ENCODE data around the gene MAD1L1.

MAD1L1 gene

GRCh38 chr7:2086229-2086628 lies 146.5 kb downstream of the MAD1L1 start:
- no peak for DNase-seq (ENCODE audit: low spot score)

GRCh38 chr7:2085804-2086203 lies 146.9 kb downstream of the MAD1L1 start:
- DNase-seq (ENCODE audit: low spot score), result no peak

GRCh38 chr7:2084781-2085505 lies 147.8 kb downstream of the MAD1L1 start:
- DNase-seq (ENCODE audit: low spot score), result no peak

GRCh38 chr7:2084331-2084730 lies 148.4 kb downstream of the MAD1L1 start:
- no peak for DNase-seq (ENCODE audit: low spot score)

- no peak for DNase-seq (ENCODE audit: low spot score)
Measured at GRCh38 chr7:2083362-2083761, 149.4 kb downstream of the MAD1L1 start.

- no peak for DNase-seq (ENCODE audit: low spot score)
Measured at GRCh38 chr7:2082139-2082998, 150.4 kb downstream of the MAD1L1 start.

GRCh38 chr7:2081526-2082135 lies 151.1 kb downstream of the MAD1L1 start:
- no peak for DNase-seq (ENCODE audit: low spot score)

- no peak for DNase-seq (ENCODE audit: low spot score)
Measured at GRCh38 chr7:2080477-2080876, 152.3 kb downstream of the MAD1L1 start.

- DNase-seq (ENCODE audit: low spot score), result no peak
Measured at GRCh38 chr7:2080060-2080387, 152.7 kb downstream of the MAD1L1 start.

- DNase-seq (ENCODE audit: low spot score), result no peak
Measured at GRCh38 chr7:2079332-2080059, 153.2 kb downstream of the MAD1L1 start.

- no peak for DNase-seq (ENCODE audit: low spot score)
Measured at GRCh38 chr7:2078899-2079298, 153.8 kb downstream of the MAD1L1 start.

- no peak for DNase-seq (ENCODE audit: low spot score)
Measured at GRCh38 chr7:2076649-2077064, 156.1 kb downstream of the MAD1L1 start.

- no peak for DNase-seq (ENCODE audit: low spot score)
Measured at GRCh38 chr7:2075811-2076210, 156.9 kb downstream of the MAD1L1 start.

- DNase-seq (ENCODE audit: low spot score), result no peak
Measured at GRCh38 chr7:2074691-2075090, 158.1 kb downstream of the MAD1L1 start.

- no peak for DNase-seq (ENCODE audit: low spot score)
Measured at GRCh38 chr7:2072798-2073197, 159.9 kb downstream of the MAD1L1 start.

GRCh38 chr7:2072042-2072441 lies 160.7 kb downstream of the MAD1L1 start:
- no peak for DNase-seq (ENCODE audit: low spot score)

GRCh38 chr7:2071133-2071832 lies 161.5 kb downstream of the MAD1L1 start:
- no peak for DNase-seq (ENCODE audit: low spot score)

GRCh38 chr7:2070151-2070763 lies 162.5 kb downstream of the MAD1L1 start:
- DNase-seq (ENCODE audit: low spot score), result no peak

GRCh38 chr7:2069472-2069860 lies 163.3 kb downstream of the MAD1L1 start:
- DNase-seq (ENCODE audit: low spot score), result no peak

- no peak for DNase-seq (ENCODE audit: low spot score)
Measured at GRCh38 chr7:2068693-2069471, 163.9 kb downstream of the MAD1L1 start.

Data from left forelimb (tissue), 1 donor.